IPS DF 4.7 (cell line): ENCODE data around the gene PMM2.
"Not testable (repeated sequence)": the region's sequence is repeated elsewhere in the genome, so short reads cannot be mapped to it uniquely, and the experiment has no call there.

ENCODE experiments used
- DNase-seq: peaks from one replicate; pipeline ENCODE4 v3.0.0-alpha.2; 2013; ENCODE audit warnings: low spot score; ENCODE audit errors: extremely low read depth

The PMM2 gene

DNA sequence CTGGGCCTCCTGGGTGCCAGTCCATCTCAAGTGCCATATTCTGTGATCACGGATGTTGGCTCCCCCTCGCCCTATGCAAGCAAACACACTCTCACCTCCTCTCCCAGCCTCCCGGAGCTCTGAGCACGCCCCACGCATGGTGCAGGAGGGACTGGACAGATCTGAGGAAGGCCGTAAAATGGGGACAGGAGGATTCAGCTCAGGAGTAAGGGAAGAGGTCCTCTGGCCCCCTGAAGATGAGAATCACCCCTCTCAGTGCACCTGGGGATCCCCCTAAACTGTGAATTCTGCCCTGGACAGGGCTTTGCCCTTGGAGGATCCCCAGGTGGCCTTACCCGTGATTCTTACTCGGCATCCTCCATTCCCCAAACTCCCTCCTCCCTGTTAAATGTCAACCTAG, 15.8 kb upstream of the PMM2 start:
- DNase-seq: no peak

DNA sequence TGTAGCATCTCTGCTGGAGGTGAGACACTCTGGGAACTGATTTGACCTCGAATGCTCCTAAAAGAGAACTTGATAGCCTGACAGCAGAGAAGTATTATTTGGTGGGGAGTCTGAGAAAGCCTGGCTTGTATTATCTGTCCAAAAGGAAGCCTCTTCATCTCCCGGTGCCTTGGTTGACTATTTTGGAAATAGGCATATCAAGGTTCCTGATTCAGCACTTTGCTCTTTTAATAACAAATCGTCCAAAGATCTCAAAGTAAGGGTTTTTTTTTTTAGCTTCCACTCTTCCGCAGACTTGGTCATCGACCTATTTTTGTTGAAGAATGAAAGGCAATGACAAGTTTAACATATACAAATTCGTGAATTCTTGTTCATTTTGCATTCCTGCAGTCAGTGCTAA, 15.0 kb upstream of the PMM2 start:
- no peak for DNase-seq

DNA sequence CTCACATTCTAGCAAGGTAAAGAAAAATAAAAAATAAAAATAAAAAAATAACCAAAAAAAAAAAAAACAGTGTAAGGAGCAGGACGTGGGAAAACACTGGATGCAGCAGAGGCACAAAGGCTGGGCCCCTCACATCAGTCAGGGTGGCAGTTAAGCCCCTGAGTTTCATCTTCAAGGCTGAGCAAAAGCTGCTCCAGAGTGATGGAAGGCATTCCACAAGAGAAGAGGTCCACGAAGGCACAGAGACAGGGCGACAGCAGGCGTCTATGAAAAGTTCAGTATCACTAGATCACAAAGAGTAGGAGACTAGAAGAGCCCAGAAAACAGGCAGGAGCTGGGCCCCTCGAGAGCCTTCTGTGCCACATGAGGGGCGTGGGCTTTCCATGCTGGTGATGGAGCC, 12.2 kb upstream of the PMM2 start:
- no peak for DNase-seq

DNA sequence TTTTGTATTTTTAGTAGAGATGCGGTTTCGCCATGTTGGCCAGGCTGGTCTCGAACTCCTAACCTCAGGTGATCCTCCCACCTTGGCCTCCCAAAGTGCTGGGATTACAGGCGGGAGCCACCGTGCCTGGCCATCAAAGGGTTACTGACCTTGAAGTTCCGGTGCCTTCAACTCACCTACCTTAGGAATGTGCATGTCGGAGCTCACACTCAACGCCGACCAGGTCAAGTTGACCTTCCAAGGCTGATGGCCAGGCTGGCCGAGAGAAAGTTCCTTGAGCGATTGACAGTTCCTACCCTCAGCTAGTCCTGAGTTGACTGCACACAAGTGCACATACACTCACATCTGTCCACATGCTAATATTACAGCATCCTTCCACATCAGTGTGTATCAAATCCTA, 11.3 kb upstream of the PMM2 start:
- not testable (repeated sequence) for DNase-seq

DNA sequence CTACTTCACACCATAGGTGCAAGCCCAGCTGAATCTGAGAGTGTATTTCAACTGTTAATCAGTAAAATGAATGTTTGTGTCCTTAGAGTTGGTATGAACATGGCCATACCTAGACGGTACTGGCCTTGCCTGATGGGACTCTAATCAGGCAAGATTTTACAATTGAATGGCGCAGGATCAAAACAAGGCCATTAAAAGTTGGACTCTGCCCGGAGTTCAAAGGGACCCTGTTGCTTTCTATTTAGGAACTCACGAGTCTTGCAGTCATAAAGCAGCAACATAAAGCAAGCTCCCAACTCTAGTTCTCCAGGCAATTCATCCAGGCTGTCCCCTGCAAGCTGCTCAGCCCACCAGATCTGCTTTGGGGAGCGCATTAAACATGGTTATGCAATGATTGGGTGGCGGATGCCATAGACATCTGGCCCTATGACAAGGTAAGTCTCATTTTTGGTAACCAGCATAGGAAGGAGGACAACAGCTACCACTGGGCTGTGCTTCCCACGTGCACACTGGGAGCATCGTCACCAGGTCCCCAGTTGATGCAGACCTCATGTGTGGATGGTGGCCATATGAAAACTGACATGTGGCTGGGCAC, 9.0 kb upstream of the PMM2 start:
- no peak for DNase-seq

DNA sequence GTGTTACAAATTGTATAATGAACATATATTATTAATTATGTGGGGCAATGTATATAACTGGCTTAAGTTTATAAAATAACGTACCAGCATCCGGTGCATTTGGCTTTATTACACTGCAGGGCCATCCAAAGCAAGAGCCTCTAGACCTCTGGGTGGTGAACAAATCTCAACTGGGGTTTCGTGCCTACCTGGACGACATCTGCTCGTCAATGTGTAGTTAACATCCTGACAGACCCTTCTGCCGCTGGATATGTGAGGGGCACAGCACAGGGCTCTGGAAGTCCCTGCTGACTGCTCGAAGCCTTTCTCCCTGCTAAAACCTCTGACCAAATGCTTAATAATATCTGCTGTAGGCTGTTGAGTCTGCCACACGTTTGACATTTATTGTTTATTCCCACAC, 2.5 kb upstream of the PMM2 start:
- no peak for DNase-seq

DNA sequence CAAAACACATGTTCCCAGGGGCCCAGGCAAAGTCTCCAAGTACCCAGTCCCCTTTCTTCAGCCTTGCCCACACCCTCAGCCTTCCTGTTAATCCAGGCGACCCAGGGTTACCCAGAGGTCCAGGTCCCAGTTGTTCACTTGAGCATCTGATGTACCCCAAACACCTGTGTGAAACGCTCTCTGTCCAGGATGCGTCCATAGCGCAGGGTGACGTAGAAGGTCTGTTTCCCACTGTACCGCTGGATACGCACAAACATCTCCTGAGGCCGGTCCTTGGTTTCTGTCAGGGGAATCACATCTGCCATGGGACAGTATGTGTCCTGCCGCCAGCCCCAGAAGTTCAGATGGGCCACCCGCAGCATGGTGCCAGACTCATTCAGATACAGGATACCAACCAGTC, 1.8 kb upstream of the PMM2 start:
- no peak for DNase-seq

DNA sequence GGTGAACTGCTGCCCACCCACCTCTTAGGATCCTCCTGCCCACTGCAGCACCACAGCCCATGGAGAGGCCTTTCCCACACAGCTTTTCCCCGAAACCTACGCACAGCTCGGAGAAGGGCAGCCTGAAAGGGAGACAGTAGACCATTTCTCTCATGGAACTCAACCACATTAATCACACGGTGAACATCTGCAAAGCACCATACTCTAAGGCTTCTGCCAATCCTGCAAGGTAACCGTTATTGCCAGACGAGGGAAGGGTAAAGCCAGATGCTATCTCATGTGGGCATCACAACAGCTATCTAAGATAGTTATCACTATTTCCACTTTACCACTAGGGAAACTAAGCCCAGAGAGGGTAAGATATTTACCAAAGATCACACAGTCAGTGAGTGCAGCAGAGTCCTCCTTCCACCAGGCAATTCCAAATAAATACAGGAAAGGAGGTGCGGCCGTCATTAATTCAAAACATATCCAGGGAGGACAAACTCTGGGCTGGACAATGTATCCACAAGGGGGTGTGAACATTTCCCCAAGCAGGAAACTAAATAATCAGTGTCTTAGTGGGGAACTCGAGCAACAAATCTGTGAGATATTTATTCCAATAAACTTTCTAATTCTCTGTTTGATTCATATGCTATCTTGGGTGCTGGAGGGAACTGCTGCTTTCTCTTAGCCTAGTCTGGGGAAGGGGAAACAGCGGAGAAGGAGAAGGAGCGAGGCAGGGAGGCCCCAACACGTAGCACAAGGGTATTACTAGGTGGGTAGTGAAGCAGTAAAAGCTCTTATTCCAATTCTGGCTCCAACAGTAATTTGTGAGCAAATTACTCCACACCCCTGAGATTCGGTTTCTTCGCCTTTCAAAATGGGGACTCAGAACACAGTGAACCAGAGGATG, 923 bp upstream of the PMM2 start:
- DNase-seq: no peak

DNA sequence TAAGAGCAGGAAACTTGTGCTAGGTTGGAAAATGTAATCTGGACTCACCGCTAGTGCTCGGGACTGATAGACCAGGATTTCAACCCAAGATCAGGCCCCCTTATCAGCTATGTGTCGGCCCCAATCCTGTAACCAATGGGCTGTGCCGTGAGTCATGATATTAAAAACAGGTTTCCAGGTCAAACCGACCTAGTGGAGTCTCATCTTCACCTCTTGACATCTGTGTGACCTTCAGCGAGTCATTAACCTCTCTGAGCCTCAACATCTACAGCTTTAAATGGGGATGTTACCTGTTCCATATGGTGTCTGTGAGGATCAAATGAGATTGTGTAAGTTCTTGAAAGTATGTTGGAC, 512 bp downstream of the PMM2 start:
- DNase-seq: no peak

DNA sequence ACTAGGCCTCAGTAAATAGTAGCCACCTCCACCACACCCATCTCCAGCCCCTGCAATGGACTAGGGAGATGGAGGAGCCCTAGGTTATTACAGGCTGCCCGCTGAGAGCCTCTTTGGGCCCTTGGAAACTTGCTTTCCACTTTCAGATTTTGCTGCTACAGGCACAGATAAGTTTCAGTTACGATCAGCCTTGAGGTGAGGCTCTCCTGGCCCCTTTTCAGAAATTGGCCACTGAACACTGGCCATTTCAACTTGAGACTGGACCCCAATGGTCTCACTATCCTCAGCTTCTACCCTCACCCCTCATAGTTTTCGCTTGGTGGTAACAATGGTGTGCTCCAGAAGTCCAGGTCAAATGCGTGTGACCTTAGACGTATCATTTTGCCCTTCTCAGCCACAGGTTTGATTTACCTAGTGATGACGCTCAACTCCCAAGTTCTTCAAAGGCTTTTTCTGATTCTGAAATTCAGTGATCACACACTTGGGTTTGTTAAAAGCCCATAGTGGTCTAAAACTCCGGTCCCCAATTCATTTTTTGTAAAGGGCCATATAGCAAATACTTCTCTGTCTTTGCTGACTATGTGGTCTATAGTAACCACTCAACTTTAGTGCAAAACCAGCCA, 1.0 kb downstream of the PMM2 start:
- no peak for DNase-seq

DNA sequence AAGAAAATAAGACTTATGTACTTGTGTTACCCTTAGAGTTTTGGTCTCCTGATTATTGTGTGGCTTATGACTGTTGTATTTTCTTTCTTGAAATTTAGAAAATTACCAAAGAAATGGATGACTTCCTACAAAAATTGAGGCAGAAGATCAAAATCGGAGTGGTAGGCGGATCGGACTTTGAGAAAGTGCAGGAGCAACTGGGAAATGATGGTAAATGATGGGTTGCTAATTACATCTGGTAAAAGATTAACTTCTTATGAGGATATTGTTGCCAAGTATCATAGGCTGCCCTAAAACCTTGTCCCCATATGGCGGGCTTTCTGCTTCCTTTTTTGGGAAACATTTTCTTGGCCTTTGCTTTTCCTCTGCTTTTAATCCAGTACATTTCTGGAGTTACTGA, 4.1 kb downstream of the PMM2 start:
- no peak for DNase-seq

DNA sequence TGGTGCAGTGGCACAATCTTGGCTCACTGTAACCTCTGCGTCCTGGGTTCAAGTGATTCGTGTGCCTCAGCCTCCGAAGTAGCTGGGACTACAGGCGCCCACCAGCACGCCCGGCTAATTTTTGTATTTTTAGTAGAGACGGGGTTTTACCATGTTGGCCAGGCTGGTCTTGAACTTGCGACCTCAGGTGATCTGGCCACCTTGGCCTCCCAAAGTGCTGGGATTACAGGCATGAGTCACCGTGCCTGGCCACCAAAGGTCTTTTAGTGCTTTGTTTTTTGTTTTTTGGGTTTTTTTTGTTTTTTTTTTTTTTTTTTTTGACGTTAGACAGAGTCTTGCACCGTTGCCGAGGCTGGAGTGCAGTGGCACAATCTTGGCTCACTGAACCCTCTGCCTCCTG, 6.1 kb downstream of the PMM2 start:
- DNase-seq: not testable (repeated sequence)

DNA sequence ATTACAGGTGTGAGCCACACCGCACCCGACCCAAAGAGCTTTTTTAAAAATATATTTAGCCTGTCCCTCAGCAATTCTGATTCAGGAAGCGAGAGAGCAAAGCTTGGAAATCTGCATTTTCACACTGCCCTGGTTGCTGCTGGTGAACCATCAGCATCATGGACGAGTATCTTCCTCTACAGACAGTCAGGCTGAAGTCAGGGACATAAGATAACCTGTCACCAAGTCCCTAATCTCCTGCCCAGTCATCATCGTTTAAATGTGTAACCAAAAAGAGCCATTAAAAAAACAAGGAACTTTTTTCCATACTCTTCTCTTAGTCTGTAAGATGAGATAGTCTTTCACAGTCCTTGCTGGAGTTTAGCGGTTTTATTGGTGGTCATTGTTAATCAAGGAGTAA, 6.7 kb downstream of the PMM2 start:
- DNase-seq: no peak

DNA sequence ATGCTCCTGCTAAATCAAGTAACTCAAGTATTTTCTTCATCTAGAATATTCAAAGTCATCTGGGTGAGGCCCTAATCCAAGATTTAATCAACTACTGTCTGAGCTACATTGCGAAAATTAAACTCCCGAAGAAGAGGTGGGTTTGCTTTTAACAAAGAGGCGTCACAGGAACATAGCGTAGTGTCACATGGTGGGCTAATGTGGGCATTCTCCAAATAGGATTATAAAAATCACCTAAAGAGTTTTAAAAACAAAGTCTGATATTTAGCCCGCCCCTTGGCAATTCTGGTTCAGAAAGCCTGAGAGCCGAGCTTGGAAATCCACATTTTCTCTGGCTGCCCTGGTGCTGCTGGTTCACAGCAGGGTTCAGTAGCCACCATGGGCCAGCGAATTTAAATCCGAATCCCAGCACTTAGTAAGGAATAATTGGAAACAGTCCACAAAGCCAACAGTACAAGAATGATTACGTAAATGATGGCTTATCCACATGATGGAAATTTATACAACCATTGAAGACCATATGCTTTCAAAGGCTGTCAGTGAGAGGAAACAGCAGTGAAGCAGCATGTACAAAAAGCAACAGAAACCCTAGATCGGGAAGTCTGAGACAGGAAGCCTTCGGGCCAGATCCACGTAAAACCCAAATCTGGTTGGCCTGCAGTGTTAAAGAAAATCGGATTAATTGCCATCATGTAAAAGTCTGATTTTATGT, 8.8 kb downstream of the PMM2 start:
- DNase-seq: no peak

DNA sequence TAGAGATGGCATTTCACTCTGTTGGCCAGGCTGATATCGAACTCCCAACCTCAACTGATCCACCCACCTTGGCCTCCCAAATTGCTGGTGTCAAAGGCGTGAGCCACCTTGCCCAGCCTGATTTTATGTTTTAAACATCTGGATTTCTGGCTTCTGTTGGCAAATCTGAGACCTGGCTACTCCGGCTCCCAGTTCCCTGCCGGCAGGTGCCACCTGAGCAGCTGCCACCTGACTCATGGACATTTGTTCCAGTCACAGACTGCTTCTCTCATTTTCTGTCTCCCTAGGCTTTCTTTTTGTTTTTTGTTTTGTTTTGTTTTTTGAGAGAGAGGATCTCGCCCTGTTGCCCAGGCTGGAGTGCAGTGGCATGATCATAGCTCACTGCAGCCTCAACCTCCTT, 9.6 kb downstream of the PMM2 start:
- DNase-seq: no peak

DNA sequence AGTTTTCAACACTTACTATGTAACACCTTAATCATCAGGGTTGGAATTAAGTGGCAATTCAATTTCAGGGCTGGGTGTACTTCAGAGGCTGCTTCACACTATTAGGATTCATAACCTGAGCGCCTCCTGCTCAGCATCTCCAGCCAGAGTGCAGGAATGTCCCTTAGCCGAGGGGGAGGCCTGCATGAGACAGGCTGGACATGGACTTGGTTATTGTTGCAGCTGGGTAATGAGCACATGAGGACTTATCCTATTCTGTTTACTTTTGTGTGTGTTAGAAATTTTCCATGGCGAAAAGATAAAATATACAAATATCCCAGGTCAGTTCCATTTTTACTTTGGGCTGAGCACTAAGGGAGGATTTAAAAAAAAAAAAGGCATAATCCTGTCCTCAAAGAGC, 10.4 kb downstream of the PMM2 start:
- DNase-seq: no peak

DNA sequence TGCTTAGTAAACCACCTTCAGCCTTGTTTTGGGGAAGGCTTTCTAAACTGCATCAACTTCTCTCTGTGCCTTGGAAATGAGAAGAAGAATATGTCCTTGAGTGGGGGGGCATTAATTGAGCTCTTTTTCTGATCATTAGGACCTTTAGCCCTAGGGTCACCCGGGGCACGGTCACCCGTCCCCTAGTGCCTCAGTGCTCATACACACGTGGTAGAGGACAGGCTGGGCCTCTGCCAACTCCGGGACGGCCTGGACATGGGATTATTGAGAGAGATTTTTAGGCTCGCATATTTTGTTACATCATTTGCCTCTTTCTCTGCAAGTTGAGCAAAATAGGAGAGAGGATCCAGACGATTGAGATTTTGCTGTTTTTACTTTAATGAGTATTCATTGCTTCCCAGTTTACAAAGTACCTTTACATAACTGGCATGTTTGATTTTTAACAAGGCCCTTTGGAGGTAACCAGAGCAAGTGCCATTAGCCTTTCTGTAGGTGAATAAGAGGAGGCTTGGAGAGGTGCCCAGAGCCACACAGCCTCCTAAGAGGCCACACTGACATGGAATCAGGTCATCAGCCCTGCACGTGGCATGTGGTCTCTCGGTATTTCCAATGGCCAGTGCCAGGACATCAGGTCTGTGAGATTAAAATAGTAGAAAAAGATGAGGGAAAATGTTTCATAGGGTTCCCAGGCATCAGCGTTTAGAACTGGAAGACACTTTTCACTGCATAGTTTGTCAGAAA, 11.1 kb downstream of the PMM2 start:
- DNase-seq: no peak

DNA sequence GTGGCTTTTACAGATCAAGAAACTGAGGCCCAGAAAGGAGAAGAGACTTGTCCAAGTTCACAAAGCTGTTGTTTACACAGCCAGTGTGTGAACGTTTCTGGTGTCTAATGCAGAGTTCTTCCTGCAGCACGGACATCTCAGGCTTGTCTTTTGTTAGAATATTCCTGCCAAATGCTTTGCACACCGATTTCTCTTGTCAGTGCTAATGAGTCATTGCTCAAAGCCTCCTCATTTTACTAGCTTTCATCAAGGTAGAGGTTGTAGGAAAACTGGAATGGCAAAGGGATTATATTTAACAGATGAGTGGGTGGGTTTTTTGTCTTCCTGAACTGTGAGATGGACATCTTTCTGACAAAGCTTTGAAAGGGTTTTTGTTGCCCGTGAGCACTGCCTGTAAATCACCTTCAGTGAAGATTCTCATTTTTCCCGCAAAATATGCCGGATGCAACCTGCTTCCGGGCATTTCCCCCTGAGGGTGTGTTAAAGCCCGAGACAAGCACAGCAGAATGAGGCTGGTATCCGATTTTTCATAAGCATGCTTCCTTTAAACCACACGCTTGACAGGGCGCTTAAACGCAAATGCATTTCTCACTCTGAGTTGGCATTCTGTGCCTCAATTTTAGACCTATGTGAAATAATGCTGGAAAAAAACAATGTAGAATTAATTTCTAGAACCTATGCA, 14.7 kb downstream of the PMM2 start:
- DNase-seq: no peak

DNA sequence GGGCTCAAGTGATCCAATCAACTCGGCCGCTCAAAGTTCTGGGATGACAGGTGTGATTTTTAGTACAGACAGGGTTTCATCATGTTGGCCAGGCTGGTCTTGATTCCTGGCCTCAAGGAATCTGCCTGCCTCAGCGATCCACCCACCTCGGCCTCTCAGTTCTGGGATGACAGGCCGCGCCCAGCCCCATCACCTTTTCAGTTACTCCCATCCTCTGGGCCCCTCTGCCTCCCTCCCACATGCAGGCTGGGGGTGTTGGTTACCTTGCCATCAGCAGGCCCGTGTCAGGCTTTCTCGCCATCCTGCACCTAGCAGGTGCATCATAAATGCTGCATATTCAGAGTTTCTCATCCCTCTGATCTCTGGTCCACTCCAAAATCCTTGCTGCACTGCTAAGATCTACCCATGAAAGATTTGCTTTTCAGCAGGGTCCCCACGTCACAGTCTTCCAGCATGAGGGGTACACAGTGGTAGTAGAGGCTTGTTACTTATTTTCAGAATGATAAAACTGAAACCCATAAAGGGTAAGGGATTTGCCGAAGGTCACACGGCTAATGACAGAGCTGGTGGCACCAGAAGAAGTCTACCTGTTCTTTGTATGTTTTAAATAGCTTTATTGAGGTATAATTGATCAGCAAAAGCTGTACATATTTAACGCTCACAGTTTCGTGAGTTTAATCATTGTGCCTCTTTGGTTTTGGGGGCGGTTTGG, 16.6 kb downstream of the PMM2 start:
- no peak for DNase-seq

DNA sequence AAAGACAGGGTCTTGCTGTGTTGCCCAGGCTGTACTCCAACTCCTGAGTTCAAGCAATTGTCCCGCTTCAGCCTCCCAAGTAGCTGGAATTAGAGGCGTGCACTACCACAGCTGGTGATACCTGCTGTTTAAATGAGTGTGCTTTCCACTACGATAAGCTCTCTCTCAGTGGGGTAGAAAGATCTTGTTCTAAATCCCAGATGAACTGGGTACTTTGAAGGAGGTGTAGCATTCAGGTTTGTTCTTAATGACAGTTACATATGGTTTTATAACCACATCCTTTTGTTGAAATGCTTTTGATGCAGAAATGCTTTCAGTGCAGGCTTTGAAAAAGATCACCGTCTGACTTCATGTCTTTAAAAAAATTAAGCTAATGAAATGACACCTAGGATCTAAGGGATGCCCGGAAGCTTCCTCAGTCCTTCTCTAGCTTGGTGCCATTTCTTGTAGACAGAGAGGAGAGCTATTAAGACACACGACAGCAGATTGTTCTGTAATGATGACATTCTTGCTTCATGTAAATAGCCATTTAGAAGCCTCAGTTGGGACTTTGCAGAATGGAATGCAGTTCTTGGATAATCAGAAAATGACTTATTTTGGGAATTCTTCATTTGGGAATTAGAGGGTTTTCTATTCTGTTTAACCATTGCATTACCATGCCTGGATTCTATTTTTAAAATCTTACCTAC, 19.5 kb downstream of the PMM2 start:
- no peak for DNase-seq
